ENCODE data around the gene RUBCN. TPM values are rescaled to one million over a fixed set of nuclear protein-coding genes. Genes with fewer than 3 reads are reported as not detected.
A peak's percentile ranks its signal among the peaks of the same experiment; 100 is the strongest.

The RUBCN gene
- total RNA-seq, 1 experiment from 2014 or later, result 25.6 TPM

DNA sequence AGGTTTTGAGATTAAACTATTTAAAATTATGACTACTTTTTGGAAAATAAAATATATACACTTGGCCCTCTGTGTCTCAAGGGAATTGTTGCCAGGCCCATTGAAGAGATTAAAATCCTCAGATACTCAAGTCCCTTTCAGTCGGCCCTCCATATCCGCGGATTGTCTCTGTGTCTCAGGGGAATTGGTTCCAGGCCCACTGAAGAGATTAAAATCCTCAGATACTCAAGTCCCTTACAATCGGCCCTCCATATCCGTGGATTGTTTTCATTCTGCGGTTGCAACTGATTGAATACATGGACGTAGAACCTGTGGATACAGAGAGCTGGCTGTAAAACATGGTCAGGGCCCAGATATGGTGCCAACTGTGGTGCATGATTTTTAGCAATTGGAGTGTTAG, 38.6 kb upstream of the RUBCN start:
- ChIA-PET POLR2A (ENCODE audit: low non-redundant PET) (no interaction called here), CTCF (no interaction called here)

DNA sequence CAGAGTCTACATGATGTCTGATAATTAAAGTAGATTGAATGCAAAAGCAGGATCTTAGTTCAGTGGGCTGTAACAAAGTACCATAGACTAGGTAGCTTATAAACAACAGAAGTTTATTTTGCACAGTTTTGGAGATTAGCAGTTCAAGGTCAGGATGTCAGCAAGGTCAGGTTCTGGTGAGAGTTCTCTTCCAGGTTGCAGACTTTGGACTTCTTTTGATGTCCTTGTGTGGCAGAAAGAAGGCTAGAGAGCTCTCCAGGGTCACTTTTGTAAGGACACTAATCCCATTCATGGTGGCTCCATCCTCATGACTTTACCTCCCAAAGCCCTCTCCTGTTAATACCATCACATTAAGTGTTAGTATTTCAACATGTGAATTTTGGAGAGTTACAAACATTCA, 25.1 kb upstream of the RUBCN start:
- DNase-seq (ENCODE audit: low spot score), result no peak
- no peak overlapping the region for H3K4me3 ChIP-seq (ENCODE audit: low read depth, low read length, poor library complexity, severe bottlenecking)
- H3K9me3 ChIP-seq (ENCODE audit: low read depth, low read length, poor library complexity, severe bottlenecking), result no peaks in the 10 kb centered on the region
- peaks cover 30% of the 10 kb centered on the region for H3K36me3 ChIP-seq (ENCODE audit: insufficient read depth, low read length, poor library complexity, severe bottlenecking)
- ChIA-PET POLR2A (ENCODE audit: low non-redundant PET) (no interaction called here), CTCF (no interaction called here)
- intact Hi-C loops (cut with micrococcal nuclease; ENCODE audit: unreplicated experiment), result no loop called here
- H3K4me1 ChIP-seq (ENCODE audit: insufficient read depth, low read length, poor library complexity, severe bottlenecking), result no peaks in the 10 kb centered on the region
- TF ChIP-seq EZH2 (IDR thresholded peaks at IDR 0.05; ENCODE audit: borderline replicate concordance, low read depth, low read length, poor library complexity, severe bottlenecking) (no peak), CTCF (conservative IDR thresholded peaks at IDR 0.05; ENCODE audit: low read depth, low read length) (no peak)
- no TSS peak for BruUV-seq (replicated peaks)
- no peak overlapping the region for H3K27ac ChIP-seq (ENCODE audit: low read depth, low read length, poor library complexity, severe bottlenecking)
- H3K27me3 ChIP-seq (replicated peaks; ENCODE audit: insufficient read depth, low read depth, low read length, poor library complexity), result no peaks in the 10 kb centered on the region

More for the DNA sequence above, 38.6 kb upstream of the RUBCN start:
- no peak overlapping the region for H3K4me3 ChIP-seq (ENCODE audit: low read depth, low read length, poor library complexity, severe bottlenecking)
- peaks cover 74% of the 10 kb centered on the region for H3K36me3 ChIP-seq (ENCODE audit: insufficient read depth, low read length, poor library complexity, severe bottlenecking)
- no peaks in the 10 kb centered on the region for H3K9me3 ChIP-seq (ENCODE audit: low read depth, low read length, poor library complexity, severe bottlenecking)
- no peak overlapping the region for H3K27ac ChIP-seq (ENCODE audit: low read depth, low read length, poor library complexity, severe bottlenecking)
- no peaks in the 10 kb centered on the region for H3K27me3 ChIP-seq (replicated peaks; ENCODE audit: insufficient read depth, low read depth, low read length, poor library complexity)
- peaks cover 7% of the 10 kb centered on the region for H3K4me1 ChIP-seq (ENCODE audit: insufficient read depth, low read length, poor library complexity, severe bottlenecking)
- intact Hi-C loops (cut with micrococcal nuclease; ENCODE audit: unreplicated experiment), result no loop called here
- no peak for TF ChIP-seq EZH2 (IDR thresholded peaks at IDR 0.05; ENCODE audit: borderline replicate concordance, low read depth, low read length, poor library complexity, severe bottlenecking)
- no peak for TF ChIP-seq CTCF (conservative IDR thresholded peaks at IDR 0.05; ENCODE audit: low read depth, low read length)
- DNase-seq (ENCODE audit: low spot score), result peak; percentile 76
- no TSS peak for BruUV-seq (replicated peaks)

- BruUV-seq (replicated peaks), result no TSS peak
- Histone ChIP-seq H3K4me1 (ENCODE audit: insufficient read depth, low read length, poor library complexity, severe bottlenecking) (no peaks in the 10 kb centered on the region), H3K4me3 (ENCODE audit: low read depth, low read length, poor library complexity, severe bottlenecking) (no peak overlapping the region), H3K27ac (ENCODE audit: low read depth, low read length, poor library complexity, severe bottlenecking) (no peak overlapping the region), H3K36me3 (ENCODE audit: insufficient read depth, low read length, poor library complexity, severe bottlenecking) (peaks cover 10% of the 10 kb centered on the region), H3K27me3 (replicated peaks; ENCODE audit: insufficient read depth, low read depth, low read length, poor library complexity) (no peaks in the 10 kb centered on the region), H3K9me3 (ENCODE audit: low read depth, low read length, poor library complexity, severe bottlenecking) (no peaks in the 10 kb centered on the region)
- TF ChIP-seq EZH2 (IDR thresholded peaks at IDR 0.05; ENCODE audit: borderline replicate concordance, low read depth, low read length, poor library complexity, severe bottlenecking), result no peak
- no peak for TF ChIP-seq CTCF (conservative IDR thresholded peaks at IDR 0.05; ENCODE audit: low read depth, low read length)
- DNase-seq (ENCODE audit: low spot score), result no peak
- POLR2A ChIA-PET (ENCODE audit: low non-redundant PET), result no interaction called here
- CTCF ChIA-PET, result no interaction called here
- intact Hi-C loops (cut with micrococcal nuclease; ENCODE audit: unreplicated experiment), result no loop called here
These were observed 21.8 kb upstream of the RUBCN start for GRCh38 chr3:197758512-197758911.
